TTC549 (cell line): Measurements from ENCODE around the gene RNASEL.
A peak's percentile ranks its signal among the peaks of the same experiment; 100 is the strongest.

Source experiments
- FAIRE-seq: peaks from 2 replicates; lab custom pipeline; 2012; peaks lifted over from hg19 to GRCh38; lab: Jason Lieb, UNC

Gene RNASEL

GRCh38 chr1:182621906-182622305 lies 32.9 kb upstream of the RNASEL start:
- no peak for FAIRE-seq

GRCh38 chr1:182620924-182621585 lies 32.0 kb upstream of the RNASEL start:
- FAIRE-seq: no peak

GRCh38 chr1:182617734-182618351 lies 28.8 kb upstream of the RNASEL start:
- FAIRE-seq: no peak

- no peak for FAIRE-seq
Observed at GRCh38 chr1:182617014-182617429, 28.0 kb upstream of the RNASEL start.

GRCh38 chr1:182616130-182617013 lies 27.3 kb upstream of the RNASEL start:
- no peak for FAIRE-seq

- no peak for FAIRE-seq
Observed at GRCh38 chr1:182615468-182616129, 26.5 kb upstream of the RNASEL start.

- no peak for FAIRE-seq
Observed at GRCh38 chr1:182614796-182615454, 25.9 kb upstream of the RNASEL start.

GRCh38 chr1:182611787-182612186 lies 22.7 kb upstream of the RNASEL start:
- FAIRE-seq: no peak

- no peak for FAIRE-seq
Observed at GRCh38 chr1:182611326-182611725, 22.3 kb upstream of the RNASEL start.

GRCh38 chr1:182610606-182611194 lies 21.6 kb upstream of the RNASEL start:
- no peak for FAIRE-seq

GRCh38 chr1:182608845-182609610 lies 20.0 kb upstream of the RNASEL start:
- FAIRE-seq: no peak

GRCh38 chr1:182608236-182608635 lies 19.2 kb upstream of the RNASEL start:
- FAIRE-seq: no peak

- FAIRE-seq: no peak
Observed at GRCh38 chr1:182607566-182607965, 18.5 kb upstream of the RNASEL start.

GRCh38 chr1:182604175-182605164 lies 15.4 kb upstream of the RNASEL start, which contains the start of gene RGS16:
Gene RGS16 (minus strand): TSS chr1:182604389. CDS start chr1:182604259, 130 bp downstream.
- no peak for FAIRE-seq

GRCh38 chr1:182603646-182604174 lies 14.7 kb upstream of the RNASEL start:
- no peak for FAIRE-seq

GRCh38 chr1:182602935-182603645 lies 14.0 kb upstream of the RNASEL start:
- FAIRE-seq: no peak

- no peak for FAIRE-seq
Observed at GRCh38 chr1:182601913-182602312, 12.9 kb upstream of the RNASEL start.

GRCh38 chr1:182601416-182601786 lies 12.3 kb upstream of the RNASEL start:
- peak; percentile 77 for FAIRE-seq
